NCI-H2227 treated with DMSO at 0.1 percent for 48 hours (cell line): ENCODE results near the gene BAG1.
A peak's percentile ranks its signal among the peaks of the same experiment; 100 is the strongest.

Experiments used
- DNase-seq: peaks from one replicate; lab custom pipeline; 2025; lab: John Stamatoyannopoulos, UW

BAG1 gene

DNA sequence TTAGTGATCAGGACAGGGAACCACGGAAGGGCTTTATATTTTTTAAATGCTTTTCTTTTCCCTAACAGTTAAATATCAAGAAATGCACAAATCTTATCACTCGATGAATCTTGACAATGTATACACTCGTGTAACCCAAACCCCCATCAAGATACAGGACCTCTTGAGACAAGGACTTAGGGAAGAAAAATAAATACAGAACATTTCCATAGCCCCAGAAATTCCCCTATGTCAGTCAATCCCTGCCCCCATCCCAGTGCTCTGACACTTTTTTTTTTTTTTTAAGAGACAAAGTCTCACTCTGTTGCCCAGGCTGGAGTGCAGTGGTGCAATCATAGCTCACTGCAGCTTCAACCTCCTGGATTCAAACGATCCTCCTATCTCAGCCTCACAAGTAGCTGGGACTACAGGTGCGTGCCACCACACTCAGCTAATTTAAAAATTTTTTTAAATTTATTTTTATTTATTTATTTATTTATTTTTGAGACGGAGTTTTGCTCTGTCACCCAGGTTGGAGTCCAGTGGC is 21.8 kb downstream of the BAG1 start:
- DNase-seq, result no peak

DNA sequence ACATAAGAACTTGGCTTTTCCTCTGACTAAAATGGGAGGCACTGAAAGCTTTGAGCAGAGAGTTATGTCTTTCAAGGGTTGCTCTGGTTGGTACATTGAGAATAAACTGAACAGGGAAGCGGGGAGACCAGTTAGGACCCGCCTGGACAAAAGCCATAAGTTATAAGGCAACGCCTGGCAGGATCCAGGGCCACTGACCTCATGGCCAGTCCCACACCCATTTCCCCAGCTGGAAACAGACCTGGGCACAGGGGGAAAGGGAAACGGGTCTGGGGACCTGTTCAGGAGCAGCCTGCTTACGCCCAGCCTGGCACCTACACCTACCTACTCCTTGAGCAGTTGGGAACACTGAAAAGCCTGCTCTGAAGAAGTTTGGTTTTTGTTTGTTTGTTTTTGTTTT is 23.2 kb downstream of the BAG1 start:
- no peak for DNase-seq

- DNase-seq, result no peak
Observed at GRCh38 chr9:33239921-33240320, 24.6 kb downstream of the BAG1 start, which contains the start of gene SPINK4. TSS of gene SPINK4 (plus strand) at chr9:33240167. CDS start at chr9:33240209, 42 bp downstream.

- no peak for DNase-seq
Observed at GRCh38 chr9:33236571-33236970, 27.9 kb downstream of the BAG1 start.

GRCh38 chr9:33234511-33235467 is 29.7 kb downstream of the BAG1 start:
- no peak for DNase-seq

DNA sequence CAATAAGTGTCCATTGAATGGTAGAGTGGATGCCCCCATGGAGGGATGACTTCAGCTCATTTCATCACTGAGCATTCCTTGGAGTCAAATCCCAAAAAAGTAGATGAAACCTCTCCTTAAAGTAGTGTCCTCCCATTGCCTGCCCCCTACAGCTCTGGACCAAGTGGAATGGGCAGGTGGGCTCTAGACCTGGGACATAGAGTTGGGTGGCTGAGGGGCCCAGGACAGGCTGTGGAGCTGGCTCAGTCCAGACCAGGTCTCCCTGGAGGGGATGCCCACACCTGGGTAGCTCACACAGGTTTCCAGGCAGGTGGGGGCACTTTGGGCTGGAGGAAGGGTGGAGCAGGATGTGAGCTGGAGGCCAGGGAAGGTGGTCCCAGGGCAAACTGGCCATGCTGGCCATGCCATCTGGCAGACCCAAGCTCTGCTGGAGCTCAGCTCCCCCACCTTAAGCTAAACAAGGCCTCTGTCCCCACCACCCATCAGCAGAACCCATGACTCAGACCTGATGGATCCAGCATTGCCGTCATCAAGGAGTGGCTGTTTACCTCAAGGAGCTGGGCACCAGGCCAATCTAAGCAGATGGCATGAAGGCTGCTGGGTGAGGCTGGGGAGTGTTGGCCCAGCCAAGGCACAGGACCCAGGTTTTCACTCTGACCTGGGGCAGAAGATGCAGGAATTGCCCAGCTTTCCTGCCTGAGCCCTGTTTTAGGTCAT is 30.7 kb downstream of the BAG1 start:
- no peak for DNase-seq

DNA sequence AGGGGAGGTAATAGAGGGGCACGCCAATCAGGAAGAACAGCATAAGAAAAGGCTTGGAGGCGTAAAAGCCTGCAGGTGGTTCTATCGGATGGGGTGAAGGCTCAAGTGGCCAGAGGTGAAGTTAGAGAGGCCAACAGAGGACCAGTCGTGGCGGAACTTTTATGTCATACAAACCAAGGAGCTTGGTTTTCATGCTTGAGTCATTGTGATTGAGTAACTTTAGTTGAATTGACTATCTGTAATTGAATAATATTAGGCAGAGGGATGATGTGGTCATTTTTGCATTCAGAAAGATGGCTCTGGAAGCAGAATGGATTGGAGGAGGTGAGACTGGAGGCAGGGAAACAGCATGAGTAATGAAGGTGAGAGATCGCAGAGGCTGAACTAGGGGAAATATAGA is 31.7 kb downstream of the BAG1 start:
- DNase-seq, result no peak

DNA sequence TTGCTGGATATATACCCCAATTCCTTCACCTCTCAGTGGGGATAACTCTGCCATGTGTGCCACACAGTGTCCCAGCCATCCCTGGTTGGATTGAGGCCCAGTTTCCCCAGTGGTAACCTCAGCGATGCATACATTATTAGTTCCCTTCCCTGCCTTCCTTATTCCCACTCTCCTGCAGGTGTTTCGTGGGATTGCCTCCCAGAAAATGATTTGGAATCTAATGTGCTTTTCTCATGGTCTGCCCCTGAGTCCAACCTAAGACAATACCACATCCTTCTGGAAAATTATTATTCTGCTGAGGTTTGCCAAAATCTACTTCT is 32.9 kb downstream of the BAG1 start:
- no peak for DNase-seq

DNA sequence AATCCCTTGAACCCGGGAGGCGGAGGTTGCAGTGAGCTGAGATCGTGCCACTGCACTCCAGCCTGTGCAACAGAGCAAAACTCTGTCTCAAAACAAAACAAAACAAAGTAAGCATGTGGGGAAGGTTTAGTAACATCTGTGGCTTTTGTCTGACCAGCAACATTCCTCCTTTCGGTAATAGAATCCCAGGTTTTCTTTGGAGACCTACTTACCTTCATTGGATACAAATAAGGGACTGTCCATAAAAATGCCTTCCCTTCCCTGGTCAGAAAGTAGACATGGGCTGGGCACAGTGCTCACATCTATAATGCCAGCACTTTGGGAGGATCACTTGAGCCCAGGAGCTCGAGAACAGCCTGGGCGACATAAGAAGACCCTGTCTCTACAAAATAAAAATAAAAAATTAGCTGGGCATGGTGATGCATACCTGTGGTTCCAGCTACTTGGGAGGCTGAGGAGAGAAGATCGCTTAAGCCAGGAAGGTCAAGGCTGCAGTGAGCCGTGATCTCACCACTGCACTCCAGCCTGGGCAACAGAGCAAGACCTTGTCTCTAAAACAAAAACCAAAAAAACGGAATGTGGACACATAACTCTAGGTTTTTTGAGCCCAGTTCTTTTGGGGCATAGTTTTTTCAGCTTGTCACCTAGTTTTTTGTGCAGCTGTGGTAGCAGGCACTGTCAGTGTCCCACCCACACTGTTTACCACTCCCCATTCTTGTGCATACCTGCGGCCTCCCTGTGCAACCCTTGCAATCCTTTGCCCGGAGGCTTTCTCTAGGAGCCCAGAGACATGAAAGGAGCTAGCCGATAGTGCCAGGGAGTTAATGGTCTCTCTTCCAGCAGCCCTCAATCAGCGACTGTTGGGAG is 33.5 kb downstream of the BAG1 start:
- no peak for DNase-seq

DNA sequence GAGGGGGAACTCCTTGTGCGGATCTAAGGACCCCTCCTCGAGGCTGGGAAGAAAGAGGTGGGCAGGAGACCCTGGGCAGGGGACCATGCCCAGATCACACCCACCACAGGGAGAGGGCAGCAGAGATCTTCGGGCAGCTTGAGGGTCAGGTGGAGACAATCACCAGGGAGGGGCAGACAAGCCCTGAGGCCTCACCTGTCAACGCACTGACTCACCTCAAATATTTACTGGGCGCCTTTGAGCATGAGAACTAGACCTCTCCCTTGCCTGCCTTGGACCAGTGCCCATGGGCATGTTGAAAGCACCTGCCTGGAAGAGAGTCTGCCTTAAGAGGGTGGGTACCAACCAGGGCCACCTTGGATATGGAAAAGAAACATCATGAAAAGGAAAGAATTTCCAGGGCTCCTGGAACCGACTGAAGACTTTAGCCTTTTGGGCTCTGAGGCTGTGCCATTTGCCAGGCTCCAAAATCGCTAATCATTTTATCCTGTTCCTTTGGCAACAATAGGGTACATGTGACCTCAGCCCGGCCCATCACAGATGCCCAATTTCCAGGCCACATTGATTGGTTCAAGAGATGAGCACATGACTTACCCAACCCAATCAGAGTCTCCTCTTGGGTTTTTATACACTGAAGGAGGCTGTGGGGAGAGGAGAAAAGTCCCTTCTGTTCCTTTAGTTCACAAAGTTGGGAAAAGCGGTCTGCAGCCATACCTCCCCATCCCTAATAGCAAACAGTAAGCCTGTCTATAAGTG is 35.0 kb downstream of the BAG1 start:
- no peak for DNase-seq

GRCh38 chr9:33228606-33229005 is 35.9 kb downstream of the BAG1 start:
- DNase-seq, result no peak

- no peak for DNase-seq
Observed at GRCh38 chr9:33227741-33228140, 36.8 kb downstream of the BAG1 start.

- DNase-seq, result no peak
Observed at GRCh38 chr9:33227008-33227398, 37.5 kb downstream of the BAG1 start.

DNA sequence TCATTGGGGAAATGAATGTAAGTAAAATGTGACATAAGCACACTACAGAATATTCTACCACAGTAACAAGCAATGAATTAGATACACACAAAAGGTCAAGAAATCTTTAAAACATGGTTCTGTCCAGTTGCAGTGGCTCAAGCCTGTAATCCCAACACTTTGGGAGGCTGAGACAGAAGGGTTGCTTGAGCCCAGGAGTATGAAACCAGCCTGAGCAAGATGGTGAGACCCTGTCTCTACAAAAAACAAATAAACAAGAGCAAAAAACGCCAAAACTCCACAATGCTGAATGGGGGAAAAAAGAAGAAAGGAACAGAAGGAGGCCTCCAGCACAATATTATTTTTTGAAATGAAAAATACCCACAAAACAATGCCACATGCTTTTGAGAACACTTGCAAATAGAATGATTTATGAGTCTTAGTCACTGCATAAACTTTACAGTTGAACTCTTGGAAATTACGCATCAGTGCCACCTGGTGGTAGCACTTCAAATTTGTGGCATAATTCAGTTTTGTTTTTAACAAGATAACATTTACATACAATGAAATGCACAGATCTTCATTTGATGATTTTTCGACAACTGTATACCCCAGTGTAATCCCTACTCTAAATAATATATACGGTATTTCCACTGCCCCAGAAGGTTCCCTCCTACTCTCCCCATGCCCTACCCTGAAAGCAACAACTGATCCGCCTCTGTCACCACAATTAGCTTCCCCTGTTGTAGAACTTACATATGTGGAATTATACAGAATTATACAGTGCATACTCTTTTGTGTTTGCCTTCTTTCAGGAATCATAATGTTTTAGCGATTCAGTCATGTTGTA is 39.0 kb downstream of the BAG1 start:
- DNase-seq, result peak; percentile 1

DNA sequence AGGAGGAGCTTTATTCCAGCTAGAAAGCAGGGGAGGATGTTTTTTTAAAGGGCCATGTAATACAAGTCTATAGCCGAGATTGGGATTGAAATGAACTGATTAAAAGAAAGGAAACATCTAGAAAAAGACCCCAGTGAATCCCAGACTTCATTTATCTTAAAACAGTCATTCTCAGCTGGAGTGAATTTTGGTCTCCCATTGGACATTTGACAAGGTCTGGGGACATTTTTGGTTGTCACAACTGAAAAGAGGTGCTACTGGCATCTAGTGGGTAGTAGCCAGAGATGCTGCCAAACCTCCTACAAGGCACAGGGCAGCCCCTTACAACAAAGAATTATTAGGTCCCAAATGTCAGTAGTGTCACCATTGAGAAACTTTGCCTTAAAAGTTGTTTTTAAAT is 40.8 kb downstream of the BAG1 start:
- DNase-seq, result no peak

DNA sequence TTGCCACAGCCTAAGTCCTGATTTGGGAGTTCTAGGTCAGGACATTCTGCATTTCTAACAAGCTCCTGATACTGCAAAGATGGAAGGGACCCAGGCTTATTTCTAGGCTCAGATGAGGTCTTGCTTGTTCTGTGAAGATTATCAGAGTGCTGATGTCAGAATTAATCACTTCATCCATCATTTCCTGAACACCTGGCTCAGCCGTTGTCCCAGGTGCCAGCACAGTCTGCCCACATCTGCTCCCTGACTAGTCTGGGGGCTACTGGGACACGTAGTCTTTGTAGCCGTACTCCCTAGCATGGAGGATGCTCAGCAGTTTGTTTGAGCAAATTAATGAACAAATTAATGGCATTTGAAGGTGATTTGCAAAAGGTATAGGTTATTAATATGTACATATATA is 42.5 kb downstream of the BAG1 start:
- no peak for DNase-seq

DNA sequence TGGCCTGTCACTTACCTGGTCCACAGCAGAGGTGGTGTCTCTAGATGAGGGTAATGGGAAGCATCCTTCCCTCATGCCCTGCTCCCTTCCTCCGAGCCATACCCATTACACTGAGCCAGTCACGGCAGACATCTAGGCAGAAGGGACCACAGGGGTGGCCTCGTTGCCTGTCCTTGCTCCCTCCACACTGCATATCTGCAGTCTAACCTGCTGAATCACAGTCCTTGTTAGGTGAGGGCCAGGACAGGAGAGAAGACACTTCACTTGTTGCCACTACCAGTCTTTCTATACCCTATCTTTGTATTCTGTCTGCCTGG is 43.0 kb downstream of the BAG1 start:
- DNase-seq, result no peak

DNA sequence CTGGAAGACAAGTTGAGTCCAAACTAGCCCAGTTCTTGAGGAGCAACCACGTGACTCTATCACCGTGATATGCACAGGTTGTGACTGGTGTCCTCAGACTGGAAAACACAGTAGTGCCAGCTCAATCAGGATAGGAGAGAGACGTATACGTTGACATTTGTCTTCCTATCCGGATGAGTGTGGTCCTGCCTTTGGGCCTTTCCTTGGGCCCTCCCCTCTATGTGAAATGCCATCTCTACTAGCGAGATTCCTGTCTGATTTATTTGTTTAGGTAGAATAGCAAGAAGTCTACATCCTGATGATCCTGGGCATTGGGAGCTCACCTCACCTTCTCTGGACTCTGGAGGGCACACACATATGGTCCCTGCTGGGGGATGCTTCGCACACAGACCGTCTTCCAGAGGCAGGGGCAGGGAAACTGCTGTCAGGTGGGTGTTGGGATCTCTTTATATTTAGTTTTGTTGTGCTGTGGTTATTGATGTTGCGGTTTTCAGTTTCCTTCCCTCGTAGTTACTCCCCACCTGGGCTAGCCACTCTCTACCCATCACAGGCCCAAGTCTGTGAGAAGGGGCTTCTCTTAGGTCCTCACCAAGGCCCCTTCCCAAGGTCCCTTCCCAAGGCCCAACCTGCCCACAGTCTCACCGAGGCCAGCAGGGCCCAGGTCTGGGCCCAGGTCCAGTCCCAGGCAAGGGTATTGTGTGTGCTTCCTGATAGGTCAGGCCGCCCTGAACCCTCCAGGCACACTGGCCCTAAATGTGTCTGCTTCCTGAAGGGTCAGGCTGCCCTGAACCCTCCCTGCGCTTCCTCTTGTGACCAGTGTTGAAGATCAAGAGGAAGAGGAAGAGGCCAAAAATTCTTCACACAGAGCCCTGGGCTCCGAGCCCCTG is 43.6 kb downstream of the BAG1 start:
- DNase-seq, result no peak

DNA sequence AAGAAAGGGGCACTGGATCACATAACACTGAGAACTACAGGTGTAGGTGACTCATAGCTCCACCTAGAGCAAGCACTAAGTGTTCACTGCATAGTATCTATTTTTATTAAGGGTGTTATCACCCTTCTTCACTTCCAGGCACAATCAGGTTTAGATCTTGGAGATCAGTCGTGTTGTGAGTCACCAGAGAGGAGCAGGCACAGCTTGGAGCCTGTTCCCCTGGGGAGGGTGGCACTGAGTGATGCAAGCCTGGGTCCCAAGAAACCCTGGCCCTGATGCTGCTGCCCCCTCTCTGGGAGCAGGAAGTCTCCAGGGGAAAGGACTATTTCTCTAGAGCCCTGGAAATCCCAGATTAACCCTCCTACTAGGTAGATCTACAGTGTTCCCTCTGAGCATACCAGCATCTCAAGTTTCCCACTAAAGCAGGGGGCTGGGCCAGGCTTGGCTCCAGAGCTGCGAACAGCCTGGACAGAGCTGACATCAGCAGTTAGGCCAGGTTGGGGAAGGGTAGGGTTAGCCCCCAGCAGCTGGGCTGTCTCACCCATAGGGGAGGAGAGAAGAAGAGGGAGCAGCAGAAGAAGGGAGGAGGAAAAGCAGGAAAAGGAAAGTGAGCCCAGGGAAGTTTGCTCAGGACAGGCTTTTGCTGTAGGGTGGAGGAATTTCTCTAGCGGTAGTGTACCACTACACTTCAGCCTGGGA is 52.7 kb downstream of the BAG1 start:
- no peak for DNase-seq
